MCF 10A (cell line): ENCODE measurements around the gene CYTH1. TPM values are rescaled to one million over a fixed set of nuclear protein-coding genes. Genes with fewer than 3 reads are reported as not detected.

Experiments
- BruUV-seq: library from RNA; stranded (reverse); fragments of 400-500 nt; replicated peaks from 2 replicates; lab custom pipeline; 2021; lab: Mats Ljungman, UMichigan
- CTCF ChIA-PET: fragments of 300-600 bp; sonication (Branson Sonifier 250); formaldehyde crosslinking; extraction: SDS; loops from one replicate; lab custom pipeline; 2021; ENCODE audit warnings: antibody characterized with exemption, inconsistent platforms; lab: Yijun Ruan, JAX
- POLR2A ChIA-PET: fragments of 300-600, 350-650 bp; sonication (Branson Sonifier 250); formaldehyde crosslinking; extraction: SDS; loops from one replicate; lab custom pipeline; 2020; ENCODE audit warnings: antibody characterized with exemption, inconsistent platforms; lab: Yijun Ruan, JAX
- DNase-seq: peaks from one replicate; pipeline ENCODE4 v3.0.0-alpha.2; 2018; ENCODE audit not compliant: unreplicated experiment
- H3K27ac Mint-ChIP-seq: one replicate; pipeline ENCODE4 v1.8.0; 2022; ENCODE audit warnings: mild to moderate bottlenecking, low read depth, mixed read lengths; ENCODE audit not compliant: unreplicated experiment
- H3K27me3 Mint-ChIP-seq: one replicate; pipeline ENCODE4 v1.8.0; 2022; ENCODE audit warnings: mixed read lengths; ENCODE audit not compliant: insufficient read depth, unreplicated experiment
- H3K36me3 Mint-ChIP-seq: one replicate; pipeline ENCODE4 v1.8.0; 2022; ENCODE audit warnings: mild to moderate bottlenecking, moderate library complexity, mixed read lengths; ENCODE audit not compliant: insufficient read depth, unreplicated experiment
- H3K4me1 Mint-ChIP-seq: one replicate; pipeline ENCODE4 v1.8.0; 2022; ENCODE audit warnings: mixed read lengths; ENCODE audit not compliant: insufficient read depth, unreplicated experiment
- H3K4me3 Mint-ChIP-seq: one replicate; pipeline ENCODE4 v1.8.0; 2022; ENCODE audit warnings: mild to moderate bottlenecking, moderate library complexity, mixed read lengths; ENCODE audit not compliant: unreplicated experiment
- H3K9me3 Mint-ChIP-seq: one replicate; pipeline ENCODE4 v1.8.0; 2022; ENCODE audit warnings: mixed read lengths; ENCODE audit not compliant: unreplicated experiment
- intact Hi-C: fragments of 100-400 bp; cut with micrococcal nuclease; formaldehyde crosslinking; loops from 2 replicates; pipeline ENCODE4 v1.14.1; 2022
- total RNA-seq: library from RNA; stranded (reverse); gene quantifications from 2 replicates; pipeline ENCODE4 v1.2.3, GENCODE V29; 2022
- TF ChIP-seq, protein P1 (sequence below): fragments of 200-600 bp; IDR thresholded peaks from one replicate; pipeline ENCODE4 v1.8.0; 2022; ENCODE audit warnings: antibody characterized with exemption, mild to moderate bottlenecking; ENCODE audit not compliant: unreplicated experiment

Gene CYTH1
- total RNA-seq, 1 experiment from 2014 or later: 38.5 TPM

DNA sequence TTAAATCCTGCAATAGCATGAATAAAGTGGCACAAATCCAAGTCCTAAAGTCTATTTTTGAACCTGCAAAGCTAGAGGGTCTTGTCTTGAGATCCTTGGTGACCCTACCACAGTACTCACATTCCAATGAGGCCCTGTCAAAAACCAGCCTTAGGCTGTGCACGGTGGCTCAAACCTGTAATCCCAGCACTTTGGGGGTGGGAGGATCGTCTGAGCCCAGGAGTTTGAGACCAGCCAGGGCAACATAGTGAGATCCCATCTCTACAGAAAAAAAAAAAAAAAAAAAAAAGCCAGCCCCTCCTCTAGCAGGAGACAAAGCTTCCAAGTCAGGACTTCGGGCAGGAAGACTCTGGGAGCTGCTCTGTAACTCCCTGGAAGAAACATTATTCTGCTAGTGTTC lies 16.3 kb downstream of the CYTH1 start:
- TF ChIP-seq, protein P1, sequence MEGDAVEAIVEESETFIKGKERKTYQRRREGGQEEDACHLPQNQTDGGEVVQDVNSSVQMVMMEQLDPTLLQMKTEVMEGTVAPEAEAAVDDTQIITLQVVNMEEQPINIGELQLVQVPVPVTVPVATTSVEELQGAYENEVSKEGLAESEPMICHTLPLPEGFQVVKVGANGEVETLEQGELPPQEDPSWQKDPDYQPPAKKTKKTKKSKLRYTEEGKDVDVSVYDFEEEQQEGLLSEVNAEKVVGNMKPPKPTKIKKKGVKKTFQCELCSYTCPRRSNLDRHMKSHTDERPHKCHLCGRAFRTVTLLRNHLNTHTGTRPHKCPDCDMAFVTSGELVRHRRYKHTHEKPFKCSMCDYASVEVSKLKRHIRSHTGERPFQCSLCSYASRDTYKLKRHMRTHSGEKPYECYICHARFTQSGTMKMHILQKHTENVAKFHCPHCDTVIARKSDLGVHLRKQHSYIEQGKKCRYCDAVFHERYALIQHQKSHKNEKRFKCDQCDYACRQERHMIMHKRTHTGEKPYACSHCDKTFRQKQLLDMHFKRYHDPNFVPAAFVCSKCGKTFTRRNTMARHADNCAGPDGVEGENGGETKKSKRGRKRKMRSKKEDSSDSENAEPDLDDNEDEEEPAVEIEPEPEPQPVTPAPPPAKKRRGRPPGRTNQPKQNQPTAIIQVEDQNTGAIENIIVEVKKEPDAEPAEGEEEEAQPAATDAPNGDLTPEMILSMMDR: no peak
- ChIA-PET CTCF (no interaction called here), POLR2A (interaction anchor here (0.6 to 1.3 kb wide), 6 partner anchors 9 to 29 kb away, joined by 3 to 5 read pairs (median 4); no protein-coding TSS in a partner anchor)
- BruUV-seq: no TSS peak
- Mint-ChIP-seq H3K4me3 (no peak overlapping the region), H3K9me3 (no peaks in the 10 kb centered on the region), H3K27me3 (no peaks in the 10 kb centered on the region), H3K36me3 (no peaks in the 10 kb centered on the region), H3K27ac (no peak overlapping the region), H3K4me1 (no peaks in the 10 kb centered on the region)
- DNase-seq: no peak
- intact Hi-C loops: no loop called here

DNA sequence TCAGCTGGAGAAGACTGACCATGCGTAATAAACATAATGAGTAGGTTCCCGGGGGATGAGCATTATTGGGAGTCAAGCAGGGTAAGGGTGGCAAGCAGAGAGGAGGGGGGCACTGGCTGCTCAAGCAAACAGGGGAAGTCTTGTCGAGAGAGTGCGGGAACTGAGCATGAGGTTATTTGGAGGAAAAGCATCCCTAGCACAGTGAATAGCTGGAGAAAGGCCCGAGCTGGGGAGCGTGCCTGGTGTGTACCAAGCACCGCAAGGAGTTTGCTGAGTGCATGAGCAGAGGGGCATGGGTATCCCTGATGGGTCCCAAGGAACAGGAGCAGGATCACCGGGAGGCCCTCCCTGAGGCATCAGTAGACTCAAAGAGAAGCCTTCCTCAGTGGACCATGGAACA lies 17.2 kb downstream of the CYTH1 start:
- intact Hi-C loops: no loop called here
- Mint-ChIP-seq H3K4me3 (no peak overlapping the region), H3K27ac (peak overlapping the region; percentile 63), H3K4me1 (no peaks in the 10 kb centered on the region), H3K27me3 (no peaks in the 10 kb centered on the region), H3K9me3 (no peaks in the 10 kb centered on the region), H3K36me3 (no peaks in the 10 kb centered on the region)
- TF ChIP-seq, protein P1: no peak
- BruUV-seq: no TSS peak
- no peak for DNase-seq
- ChIA-PET CTCF (no interaction called here), POLR2A (interaction anchor here (1.0 to 1.3 kb wide), 2 partner anchors 15 to 28 kb away, joined by 3 to 4 read pairs; no protein-coding TSS in a partner anchor)

DNA sequence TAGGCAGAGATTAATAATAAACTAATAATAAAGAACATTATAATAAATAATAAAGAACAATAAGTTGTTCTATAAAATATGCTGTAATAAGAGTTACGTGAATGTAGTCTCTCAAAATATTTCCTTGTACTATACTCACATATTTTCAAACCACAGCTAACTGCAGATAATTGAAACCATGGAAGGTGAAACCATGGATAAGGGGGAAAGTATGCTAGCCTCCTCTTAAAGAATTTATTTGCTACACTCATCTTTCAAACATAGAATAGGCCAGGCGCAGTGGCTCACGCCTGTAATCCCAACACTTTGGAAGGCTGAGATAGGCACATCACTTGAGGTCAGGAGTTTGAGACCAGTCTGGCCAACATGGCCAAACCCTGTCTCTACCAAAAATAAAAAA lies 18.5 kb downstream of the CYTH1 start:
- Mint-ChIP-seq H3K4me3 (no peak overlapping the region), H3K36me3 (no peaks in the 10 kb centered on the region), H3K27ac (no peak overlapping the region), H3K4me1 (no peaks in the 10 kb centered on the region), H3K9me3 (no peaks in the 10 kb centered on the region), H3K27me3 (no peaks in the 10 kb centered on the region)
- CTCF ChIA-PET: no interaction called here
- TF ChIP-seq, protein P1: no peak
- BruUV-seq: no TSS peak
- POLR2A ChIA-PET: interaction anchor here (1.1 kb wide), 1 partner anchor 19 kb away, joined by 3 read pairs; no protein-coding TSS in a partner anchor
- DNase-seq: no peak
- intact Hi-C loops: no loop called here

DNA sequence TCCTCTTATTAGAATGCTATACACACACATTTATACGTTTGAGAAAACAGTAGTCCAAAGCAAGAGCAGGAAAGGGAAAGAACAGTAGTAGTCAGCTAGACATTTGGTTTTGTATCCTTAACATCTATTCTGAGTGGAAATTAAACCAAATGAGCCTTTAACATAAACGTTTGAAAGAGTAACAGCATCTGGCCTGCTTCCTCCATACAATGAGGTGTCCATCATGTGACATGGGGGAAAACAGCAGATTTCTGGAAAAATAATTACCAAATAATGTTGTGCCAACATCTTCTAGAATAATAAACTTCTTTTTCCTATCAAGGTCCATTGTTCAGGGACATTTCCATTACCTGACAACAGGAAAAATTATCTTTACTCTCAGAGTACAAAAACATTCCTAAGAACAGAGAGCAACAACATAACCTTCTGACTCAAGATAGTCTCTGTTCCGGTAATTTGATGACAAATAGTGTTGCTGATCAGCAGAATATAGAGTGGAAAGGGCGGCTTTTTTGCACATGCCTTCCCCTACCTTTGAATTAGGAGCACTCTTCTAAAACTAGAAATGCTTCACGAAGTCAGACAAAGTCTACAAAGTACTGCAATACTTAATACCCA lies 20.2 kb downstream of the CYTH1 start:
- TF ChIP-seq, protein P1: no peak
- Mint-ChIP-seq H3K9me3 (no peaks in the 10 kb centered on the region), H3K4me1 (no peaks in the 10 kb centered on the region), H3K27me3 (no peaks in the 10 kb centered on the region), H3K27ac (no peak overlapping the region), H3K4me3 (no peak overlapping the region), H3K36me3 (no peaks in the 10 kb centered on the region)
- intact Hi-C loops: no loop called here
- DNase-seq: no peak
- no TSS peak for BruUV-seq
- ChIA-PET CTCF (interaction anchor here (0.7 kb wide), 3 partner anchors 155 to 462 kb away, joined by 3 read pairs; no protein-coding TSS in a partner anchor), POLR2A (interaction anchor here (1.3 kb wide), 1 partner anchor 20 kb away, joined by 3 read pairs; no protein-coding TSS in a partner anchor)
